NCI-H510A treated with DMSO at 0.1 percent for 48 hours (cell line): ENCODE results near the gene PBX1.

ENCODE experiments used
- DNase-seq: peaks from one replicate; lab custom pipeline; 2025; lab: John Stamatoyannopoulos, UW

PBX1 gene

DNA sequence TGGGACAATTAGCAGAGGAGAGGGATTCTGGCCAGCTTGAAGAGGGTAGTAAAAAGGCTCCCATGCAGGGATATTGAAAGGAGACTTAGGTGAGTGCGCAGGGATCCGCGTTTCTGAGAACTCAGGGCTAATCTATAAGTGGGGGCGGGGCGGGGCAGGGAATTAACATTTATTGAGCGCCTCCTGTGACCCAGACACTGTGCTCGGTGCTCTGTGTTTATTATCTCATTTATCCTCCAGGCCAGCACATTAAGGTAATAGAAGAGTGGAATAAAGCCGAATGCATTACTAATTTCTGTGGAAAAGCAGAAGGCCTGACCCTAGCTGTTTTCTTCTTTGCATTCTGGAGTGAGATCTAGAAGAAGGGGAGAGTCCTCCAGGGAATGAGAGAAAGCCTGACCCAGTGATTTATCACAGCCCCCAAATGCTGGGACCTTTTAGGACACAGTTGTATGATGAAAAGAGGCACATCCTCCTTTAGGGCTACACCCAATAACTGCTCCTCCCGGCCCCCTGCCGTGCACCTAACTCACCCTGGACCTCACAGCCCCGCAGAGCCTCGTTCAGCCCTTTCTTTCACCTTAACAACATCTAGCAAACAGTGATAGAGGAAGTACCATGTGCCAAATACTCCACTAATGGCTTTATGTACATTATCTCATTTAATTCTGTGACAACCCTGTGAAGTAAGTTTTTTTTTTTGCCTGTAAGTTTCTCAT, 317.6 kb downstream of the PBX1 start:
- DNase-seq, result no peak

DNA sequence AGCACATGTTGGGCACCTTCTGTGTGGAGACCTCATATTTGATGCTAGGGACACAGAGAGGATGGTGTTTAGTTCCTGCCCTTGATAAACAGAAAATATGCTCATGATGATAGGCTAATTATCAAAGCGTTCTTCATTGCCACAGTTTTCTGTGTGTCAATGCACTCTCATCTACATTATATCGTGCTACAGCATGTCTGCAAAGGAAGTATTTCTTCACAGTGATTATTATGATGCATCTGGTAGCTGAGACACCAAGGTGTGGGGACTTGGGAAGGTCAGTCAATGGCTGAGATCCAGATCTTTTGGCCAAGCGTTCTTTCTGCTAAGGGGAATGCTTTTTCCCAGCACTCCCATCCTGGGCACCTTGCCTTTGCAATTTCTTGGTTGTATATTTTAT, 321.2 kb downstream of the PBX1 start:
- no peak for DNase-seq

DNA sequence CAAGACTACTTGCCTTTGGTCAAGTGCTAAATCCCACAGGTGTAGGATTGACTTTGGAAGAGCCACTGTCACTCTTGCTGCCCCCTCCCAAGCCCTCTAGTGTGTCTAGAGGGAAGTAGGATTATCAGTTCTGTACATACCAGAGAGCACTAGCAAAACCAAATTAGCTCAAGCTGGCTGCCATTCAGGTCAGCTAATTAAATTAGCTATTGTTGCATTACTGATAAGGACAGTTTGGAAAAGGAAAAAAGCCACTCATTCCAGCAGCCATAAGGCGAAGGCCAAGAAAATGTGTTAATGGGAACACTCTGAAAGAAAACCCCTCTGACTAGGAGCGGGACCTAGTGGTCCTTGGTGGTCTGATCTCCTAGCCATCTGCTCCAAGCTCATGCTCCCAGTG, 321.7 kb downstream of the PBX1 start:
- DNase-seq, result no peak

DNA sequence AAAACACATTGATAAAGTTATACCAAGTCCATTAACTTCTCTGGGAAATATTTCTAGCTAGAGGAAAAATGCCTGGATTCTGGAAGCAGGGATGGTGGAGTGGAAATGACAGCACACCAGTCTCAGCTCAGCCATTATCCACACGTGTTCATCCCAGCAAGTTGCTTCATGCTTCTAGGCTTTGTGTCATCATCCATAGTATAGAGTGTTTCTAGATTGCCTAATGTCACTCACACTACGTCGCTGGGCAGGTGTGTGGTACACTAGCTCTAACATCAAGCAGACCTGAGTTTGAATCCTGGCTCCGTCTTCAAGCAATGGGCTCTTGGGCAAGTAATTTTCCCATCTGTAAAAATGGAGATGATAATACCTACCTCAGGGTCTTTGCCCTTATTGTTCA, 326.3 kb downstream of the PBX1 start:
- DNase-seq, result no peak

DNA sequence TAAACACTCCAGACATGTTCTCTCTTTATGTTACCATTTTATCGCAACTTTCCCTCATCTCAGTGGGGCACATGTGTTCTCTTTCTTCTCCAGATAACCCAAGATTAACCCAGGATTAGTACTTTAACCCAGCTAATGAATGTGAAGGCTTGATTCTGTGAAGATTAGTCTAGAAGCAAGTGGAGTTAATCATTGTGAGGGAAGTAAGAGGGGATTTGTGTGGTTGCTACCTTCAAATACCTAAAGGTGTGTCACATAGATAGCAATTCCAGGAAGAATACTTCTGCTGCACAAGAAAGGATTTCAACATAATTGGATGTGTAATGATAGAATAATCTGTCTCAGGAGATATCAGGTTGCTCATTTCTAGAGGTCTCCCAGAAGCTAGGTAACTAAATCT, 327.1 kb downstream of the PBX1 start:
- DNase-seq, result no peak

DNA sequence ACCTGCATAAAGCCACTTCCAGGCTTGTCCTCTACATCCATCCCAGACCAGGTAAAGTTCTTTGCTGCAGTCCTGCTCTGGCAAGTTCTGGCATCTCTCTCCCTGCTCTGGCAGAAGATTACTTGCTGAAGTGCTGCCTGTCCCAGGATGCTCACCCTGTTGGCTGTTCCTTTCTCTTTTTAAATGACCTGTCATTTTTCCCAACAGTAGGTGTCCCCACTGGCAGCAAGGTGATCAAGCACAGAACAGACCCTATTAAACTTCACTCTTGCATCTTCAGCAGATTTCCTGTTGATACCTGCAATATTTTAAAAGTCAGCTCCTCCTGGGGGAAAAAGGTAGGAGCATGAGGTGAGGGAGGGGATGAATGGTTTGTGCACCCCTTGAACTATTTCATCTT, 332.6 kb downstream of the PBX1 start:
- DNase-seq, result no peak

DNA sequence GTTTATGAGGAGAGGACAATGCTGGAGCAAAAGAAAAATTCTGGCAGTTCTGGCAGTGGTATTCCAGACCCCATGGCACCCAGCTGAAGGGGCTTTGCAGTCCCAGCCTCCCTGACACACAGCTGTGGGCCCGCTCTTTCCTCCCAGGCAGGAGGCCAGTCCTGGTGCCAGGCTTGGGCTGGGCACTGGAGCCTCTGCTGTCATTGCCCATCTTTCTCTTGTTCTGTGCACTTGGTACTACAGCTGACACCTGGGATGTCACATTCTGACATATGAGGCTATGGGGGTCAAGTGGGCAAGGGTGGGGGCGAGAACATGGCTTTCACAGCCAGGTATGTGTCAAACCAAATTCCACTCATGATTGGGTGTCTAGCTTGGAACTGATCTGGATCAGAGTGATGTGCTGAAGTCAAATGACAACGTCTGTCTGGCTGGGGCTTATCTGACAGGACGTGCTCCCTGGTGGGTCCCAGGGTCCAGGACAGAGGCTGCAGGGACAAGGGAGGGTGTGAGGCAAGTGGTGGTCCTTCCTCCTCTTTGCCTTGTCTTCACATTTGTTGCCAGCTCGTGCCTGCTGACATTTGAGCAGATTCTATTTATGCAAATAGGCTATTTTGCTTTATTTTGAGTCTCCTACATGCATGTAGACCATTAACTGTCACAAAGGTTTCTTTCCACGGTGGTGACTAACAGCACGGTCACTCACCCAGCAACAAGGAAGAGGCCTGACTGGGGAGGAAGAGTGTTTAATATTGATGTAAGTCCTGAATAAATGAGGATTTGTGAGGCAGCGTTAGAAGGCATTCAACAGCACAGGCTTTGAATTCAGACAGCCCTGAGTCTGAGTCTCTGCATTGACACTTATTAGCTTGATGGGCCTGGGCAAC, 336.3 kb downstream of the PBX1 start:
- DNase-seq, result no peak

DNA sequence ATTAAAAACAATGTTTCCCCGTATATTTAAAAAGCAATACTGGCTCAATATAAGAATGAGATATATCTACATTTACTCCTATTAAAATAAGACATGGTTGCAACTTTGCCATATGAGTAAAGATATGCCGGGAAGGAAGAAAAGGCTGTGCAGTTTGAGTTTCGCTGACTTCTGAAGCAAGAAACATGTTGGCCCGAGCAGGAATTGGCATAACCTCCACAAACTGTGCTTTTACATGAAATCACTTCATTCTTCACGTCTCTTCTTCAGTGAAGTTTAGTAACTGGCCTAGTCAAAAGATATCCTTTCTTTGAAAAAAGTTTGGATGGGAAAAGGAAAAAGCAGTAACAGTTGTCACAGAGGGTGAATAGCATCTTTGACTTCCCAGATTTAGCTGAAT, 342.0 kb downstream of the PBX1 start:
- no peak for DNase-seq
